ENCODE data around the gene SFI1.
"Not testable (repeated sequence)": the region's sequence is repeated elsewhere in the genome, so short reads cannot be mapped to it uniquely, and the experiment has no call there.

The SFI1 gene

DNA sequence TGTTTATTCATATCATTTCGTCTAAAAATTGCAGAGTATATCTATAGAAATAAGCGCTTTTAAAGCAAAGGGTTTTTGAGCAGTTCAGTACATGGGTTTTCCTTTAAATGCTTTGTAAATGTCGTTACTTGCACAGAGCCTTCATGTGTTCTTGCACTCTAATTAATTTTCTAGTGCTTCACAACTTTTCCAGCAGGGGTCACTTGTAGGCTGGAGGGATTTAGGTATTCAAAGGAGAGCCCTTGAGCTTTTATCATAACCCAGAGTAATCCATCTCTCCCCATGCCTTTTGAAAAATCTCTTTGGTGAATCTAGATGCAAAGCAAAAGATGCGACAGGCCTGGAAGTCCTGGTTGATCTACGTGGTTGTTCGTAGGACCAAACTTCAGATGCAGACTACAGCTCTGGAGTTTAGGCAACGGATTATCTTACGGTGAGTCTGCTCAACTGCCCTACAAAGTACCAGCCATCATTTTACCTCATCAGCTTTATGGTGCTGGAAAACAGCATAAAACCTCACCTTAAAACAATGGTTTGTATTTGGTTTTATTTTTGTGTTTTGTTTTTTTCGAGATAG lies 60.4 kb downstream of the SFI1 start:
- DNase-seq: peak; percentile 33

DNA sequence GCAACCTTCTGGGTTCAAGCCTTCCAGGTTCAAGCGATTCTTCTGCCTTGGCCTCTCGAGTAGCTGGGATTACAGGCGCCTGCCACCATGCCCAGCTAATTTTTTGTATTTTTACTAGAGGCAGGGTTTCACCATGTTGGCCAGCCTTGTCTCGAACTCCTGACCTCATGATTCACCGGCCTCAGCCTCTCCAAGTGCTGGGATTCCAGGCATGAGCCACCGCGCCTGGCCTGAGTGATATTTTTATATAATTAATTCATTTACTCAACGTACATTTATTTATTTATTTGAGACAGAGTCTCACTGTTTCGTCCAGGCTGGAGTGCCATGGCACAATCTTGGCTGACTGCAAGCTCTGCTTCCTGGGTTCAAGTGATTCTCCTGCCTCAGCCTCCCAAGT lies 62.2 kb downstream of the SFI1 start:
- DNase-seq: not testable (repeated sequence)

DNA sequence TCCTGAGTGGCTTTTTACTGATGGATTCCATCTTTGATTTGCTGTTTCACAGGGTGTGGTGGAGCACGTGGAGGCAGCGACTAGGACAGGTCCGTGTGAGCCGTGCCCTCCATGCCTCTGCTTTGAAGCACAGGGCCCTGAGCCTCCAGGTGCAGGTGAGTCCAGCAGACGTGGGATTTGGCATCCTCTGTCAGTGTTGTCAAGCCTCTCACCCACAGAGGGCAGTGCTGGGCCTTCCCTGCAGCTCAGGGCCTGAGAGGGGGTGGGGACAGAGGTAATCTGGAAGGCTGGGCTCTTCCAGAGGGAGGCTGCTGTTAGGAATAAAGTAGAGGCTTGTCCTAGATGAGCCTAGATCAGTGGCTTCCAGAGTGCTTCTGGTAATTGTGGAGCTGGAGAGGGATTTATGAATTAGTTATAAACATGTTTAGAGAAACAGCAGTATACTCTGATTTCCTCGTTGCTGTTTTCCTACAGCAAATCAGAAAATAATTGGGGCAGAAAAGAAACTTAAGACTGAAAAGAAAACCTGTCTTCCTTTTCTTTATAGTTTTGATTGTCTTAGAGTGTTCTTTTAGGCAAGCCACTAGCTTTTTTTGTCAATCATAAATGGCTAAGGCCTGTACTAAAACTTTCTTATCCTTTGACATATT lies 65.0 kb downstream of the SFI1 start:
- DNase-seq: peak; percentile 74

DNA sequence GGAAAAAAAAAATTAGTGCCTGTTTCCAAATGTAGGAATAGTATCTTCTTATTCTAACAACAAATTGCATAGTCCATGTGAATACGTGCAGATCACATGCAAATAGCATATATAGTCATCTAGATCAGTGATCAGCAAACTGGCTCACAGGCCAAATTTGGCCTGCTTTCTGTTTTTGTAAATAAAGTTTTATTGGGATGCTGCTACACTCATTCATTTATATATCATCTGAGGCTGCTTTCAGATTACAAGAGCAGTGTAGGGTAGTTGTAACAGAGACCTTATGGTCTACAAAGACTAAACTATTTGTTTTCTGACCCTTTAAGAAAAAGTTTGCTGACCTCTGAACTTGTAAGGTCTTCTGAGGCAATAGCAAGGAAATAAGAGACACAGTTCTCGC lies 65.6 kb downstream of the SFI1 start:
- no peak for DNase-seq

DNA sequence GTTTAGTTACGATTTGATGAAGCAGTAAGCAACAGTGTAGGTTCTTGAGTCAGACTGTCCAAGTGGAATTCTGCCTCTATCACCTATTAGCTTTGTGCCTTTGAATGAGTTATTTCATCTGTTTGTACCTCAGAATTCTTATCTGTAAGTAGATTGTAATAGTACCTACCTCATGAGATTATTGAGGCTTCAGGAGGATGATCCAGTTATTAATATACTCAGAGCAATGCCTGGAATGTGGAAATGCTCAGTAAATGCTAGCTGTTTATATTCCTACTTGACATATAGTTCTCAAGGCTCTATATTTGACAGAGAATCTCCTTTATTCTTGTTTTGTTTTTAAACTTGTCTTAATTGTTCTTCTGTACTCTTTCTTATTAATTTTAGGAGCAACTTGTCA lies 70.1 kb downstream of the SFI1 start:
- DNase-seq: no peak

DNA sequence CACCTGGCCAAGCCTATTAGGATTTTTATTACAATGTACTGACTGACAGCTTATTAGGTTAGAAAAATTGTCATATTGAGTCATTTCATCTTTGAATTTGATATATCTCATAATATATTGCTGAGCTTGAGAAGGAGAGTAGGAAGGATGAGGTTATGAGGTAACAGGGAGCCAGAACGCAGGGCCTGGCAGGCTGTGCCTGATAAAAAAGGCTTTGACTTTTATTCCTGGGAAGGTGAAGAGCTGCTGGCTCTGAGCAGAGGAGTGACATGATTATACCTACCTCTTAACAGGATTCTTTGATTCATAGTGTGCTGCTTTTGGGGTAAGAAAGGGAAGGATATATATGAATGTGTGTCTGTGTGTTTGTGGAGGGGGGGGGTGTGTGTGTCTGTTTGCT lies 70.9 kb downstream of the SFI1 start:
- no peak for DNase-seq

DNA sequence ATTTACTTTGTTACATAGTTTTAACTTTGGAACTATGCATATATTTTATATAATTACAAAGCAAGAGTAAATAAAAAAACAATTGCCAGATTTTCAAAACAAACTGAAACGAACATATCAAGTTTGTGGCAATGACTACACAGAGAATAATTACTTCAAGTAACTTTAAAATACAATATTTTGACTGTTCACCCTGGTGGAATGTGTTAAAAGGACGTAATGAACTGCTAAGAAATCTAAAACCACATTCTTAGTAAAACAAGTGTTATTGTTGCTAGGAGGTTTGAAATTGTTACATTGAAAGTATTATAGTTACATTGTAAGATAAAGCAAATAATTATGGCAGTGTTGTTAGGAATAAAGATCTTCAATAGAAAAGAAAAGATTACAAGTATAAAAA lies 71.4 kb downstream of the SFI1 start:
- DNase-seq: no peak

DNA sequence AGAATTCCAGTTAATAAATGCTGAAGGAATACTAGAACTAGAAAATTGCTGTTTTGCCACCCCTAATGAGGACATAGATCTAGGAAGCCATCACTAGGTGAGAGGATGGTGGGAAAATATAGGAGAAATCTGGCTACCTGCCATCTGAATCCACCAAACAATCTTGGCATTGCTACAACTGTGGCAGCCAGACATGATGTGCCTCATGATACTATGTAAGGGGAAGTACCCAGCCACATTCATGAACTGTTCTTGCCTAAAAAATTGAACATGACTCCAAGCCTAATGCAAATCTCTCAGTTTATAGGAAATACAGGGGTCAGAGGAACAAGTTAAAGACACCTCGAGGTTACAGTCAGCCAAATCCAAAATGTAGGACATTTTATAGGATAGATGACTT lies 72.8 kb downstream of the SFI1 start:
- DNase-seq: no peak

DNA sequence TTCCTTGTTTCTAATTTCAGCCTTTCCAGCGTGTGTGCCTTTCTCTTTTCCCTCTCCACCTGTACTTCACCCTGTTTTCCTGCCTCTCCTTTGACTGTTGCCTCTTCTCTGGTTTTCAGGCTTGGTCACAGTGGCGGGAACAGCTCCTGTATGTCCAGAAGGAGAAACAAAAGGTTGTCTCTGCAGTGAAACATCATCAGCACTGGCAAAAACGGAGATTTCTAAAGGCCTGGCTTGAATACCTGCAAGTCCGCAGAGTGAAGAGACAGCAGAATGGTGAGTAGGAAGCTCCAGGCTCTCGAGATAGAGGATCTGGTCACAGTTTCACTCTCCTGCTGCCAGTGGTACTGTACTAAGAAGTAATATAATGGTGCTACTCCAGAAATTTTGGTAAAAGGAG lies 76.6 kb downstream of the SFI1 start:
- DNase-seq: no peak

DNA sequence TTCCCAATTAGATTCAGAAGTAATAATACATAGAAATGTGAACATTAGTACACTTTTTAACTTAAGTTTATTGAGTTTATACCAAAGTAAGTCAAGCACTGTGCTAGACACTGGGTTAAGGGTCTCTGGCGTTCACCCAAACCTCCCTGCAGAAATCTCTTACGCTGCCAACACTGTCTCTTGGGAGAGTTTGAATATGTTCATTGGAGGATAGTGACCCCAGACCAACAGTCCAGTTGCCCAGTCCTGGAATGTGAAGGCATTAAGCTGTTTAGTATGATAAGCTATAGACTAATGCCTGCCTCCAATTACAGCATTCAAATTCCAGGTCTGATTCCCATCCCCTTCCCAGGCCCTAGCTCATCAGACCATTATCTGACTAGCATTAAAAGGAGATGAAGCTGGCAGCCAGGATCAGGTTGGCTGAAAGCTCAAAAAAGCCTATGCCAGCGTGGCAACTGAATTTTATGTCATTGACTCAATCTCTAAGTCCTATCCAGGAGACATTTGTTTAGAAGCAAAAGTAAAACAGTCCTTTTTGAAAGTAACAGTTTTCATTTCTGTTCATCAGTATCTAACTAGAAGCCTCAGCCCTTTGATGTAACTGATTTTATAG lies 77.8 kb downstream of the SFI1 start:
- DNase-seq: no peak

DNA sequence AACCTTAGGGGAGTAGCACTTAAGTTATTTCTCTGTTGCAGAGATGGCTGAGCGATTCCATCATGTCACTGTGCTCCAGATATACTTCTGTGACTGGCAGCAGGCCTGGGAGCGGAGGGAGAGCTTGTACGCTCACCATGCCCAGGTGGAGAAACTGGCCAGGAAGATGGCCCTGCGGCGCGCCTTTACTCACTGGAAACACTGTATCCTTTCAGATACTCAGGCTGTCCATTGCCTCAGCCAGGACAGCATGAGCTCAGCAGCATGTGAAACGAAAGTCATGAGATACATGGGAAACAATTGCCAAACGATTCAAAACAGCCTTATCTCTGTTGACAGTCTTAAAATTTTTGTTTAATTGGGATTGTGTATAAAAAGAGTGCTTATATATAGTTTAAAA lies 78.9 kb downstream of the SFI1 start:
- DNase-seq: no peak

DNA sequence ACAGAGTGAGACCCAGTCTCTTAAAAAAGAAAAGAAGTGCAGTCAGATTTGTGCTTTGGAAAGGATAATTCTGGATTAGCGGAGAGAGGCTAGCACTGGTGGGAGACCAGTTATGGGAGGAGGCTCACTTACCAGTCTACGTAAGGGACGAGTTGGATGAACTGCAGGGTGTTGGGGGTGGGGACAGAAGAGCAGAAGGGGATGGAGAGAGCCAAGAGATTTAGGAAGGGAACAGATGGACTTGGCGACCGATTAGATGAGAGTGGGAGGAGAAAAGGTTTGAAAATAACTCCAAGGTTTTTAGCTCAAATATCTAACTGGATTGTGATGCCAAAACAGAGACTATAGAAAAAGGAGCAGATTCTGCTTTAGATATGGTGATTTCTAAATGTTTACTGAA lies 81.4 kb downstream of the SFI1 start:
- no peak for DNase-seq

DNA sequence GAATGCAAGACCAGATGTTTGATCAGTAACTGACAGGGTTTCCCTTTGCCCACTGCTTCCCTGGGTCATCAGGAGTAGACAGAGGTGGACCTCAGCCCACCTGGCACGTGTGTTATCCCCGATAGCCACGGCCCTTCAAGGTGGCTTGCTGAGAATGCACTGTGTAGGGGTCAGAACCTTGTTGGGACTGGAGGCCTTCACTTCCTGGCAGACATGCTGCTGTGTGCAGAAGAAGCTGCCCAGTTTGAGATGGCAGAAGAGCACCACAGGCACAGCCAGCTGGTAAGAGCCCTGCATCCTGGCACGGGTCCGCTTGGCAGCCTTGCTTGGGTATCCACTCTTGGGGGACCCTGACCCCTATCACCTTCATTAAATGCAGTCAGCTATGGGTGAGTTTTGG lies 81.8 kb downstream of the SFI1 start:
- DNase-seq: no peak

DNA sequence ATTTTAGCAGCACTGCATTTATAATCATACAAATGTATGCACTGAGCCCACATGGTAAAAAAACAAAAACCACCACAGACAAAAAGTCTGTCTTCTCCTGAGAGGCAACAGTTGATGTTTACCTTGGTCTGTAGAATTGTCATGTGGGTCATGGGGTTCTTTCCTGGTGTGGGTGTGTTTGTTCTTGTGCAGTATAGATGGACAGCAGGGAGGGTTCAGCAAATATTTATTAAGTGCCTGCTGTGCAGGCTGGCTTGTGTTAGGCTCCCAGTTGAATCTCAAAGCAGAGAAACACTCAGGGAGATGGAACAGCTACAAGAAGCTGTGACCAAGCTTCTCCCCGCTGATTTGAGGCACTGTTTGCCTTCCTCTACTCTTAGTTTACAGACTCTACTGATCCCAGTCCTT lies 83.5 kb downstream of the SFI1 start:
- DNase-seq: no peak

DNA sequence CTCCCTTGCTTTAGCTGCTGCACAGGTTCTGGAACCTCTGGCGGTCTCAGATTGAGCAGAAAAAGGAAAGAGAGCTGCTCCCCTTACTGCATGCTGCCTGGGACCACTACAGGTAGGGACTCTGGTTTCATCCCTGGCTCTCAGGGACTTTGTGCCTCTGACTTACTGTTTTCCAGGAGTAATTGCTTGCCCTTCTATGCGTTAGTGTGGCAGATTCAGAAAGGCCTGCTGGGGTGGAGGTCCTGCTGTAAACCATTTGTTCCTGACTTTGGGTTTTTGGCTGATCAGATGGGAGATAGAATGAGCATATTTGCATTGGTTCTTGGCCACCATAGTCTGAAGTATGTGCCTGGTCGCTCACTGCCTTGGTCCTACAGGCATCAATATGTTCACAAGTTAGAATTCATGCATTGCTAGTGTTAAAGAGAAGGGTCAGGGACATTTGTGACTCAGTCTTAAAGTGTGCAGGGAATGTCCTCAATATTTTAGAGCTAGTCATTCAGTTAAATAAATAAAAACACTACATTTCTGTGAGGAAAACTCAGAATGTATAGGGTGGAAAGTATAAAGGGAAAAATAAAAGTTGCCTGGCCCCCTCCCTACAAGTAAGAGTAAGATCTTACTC lies 87.6 kb downstream of the SFI1 start:
- peak; percentile 59 for DNase-seq

DNA sequence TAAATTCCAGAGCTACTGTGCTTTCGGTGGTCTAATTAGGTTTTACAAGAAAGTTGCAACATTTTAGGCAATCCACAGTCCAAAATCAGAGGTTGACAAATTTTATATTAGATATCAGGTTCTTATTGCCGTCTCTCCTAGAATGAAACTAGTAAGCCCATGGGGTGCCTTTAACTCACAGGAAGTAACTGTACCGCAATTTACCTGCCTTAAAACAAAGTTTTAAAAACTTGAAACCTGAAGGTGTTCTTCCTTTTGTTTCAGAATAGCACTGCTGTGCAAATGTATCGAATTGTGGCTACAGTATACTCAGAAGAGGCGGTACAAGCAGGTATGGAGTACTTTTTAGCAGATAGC lies 88.4 kb downstream of the SFI1 start:
- no peak for DNase-seq

DNA sequence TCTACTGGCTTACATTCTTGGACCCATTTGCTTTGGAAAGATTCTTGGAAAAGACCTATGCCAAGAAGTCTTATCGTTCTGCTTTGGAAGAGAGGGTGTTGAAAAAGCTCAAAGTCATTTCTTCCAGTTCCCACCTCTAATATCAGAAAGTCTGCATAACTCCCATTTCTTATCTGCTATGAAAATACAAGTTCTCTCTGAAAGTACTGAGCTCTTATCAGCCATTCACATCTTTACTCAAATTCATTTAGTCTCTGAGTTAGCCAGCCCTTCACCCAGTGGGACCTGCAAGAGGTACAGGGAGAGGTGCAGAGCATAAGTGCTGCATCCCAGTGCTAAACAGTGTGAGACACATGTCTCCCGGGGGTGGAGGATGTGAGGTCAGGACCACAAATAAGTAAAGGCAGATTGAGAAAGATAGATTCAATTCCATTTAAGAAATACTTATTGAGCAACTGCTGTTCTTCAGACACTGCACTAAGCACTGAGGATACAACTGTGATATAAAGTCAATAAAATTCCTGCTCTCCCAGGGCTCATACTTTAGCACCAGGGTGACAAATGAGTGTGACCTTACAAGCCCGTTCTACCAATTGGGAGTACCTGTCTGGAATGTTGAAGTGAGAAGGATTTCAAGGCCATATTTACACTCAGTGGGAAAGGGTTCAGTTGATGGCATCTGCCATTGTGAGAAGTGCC lies 89.0 kb downstream of the SFI1 start:
- DNase-seq: peak; percentile 17

DNA sequence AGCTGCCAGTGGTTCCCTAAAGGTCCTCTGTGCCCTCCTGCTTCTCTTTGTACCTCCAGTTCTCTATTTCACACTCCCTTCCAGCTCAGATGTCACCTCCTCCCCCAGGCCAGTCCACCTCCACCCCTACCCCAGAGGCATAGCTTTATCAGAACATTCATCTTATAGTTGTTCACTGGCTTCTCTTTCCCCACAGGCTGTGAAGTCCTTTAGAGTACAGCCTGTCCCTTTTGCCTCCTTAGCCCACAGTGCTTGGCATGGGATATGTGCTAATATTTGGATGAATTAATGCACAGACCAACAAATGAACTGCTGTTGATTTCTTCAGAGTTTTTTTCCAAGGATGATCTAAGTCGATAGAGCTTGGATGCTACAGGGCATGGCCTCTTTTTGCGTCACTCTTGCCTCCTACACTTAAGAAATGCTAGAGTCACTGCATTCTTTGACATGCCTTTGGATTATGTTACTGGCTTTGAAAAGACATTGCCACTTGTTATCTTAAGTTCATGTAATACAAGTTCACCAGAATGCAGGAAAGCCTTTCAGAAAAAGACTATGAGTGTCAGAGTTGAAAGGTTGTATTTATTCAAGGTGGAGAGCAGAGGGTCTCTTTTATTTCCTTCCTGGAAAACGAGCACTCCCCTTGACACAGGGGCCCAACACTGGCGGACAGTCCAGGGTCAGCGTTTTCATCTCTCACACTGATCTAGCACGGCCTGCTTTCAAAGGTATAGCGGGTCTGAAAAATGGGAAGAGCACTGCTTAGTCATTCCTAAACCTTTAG lies 90.0 kb downstream of the SFI1 start:
- no peak for DNase-seq

DNA sequence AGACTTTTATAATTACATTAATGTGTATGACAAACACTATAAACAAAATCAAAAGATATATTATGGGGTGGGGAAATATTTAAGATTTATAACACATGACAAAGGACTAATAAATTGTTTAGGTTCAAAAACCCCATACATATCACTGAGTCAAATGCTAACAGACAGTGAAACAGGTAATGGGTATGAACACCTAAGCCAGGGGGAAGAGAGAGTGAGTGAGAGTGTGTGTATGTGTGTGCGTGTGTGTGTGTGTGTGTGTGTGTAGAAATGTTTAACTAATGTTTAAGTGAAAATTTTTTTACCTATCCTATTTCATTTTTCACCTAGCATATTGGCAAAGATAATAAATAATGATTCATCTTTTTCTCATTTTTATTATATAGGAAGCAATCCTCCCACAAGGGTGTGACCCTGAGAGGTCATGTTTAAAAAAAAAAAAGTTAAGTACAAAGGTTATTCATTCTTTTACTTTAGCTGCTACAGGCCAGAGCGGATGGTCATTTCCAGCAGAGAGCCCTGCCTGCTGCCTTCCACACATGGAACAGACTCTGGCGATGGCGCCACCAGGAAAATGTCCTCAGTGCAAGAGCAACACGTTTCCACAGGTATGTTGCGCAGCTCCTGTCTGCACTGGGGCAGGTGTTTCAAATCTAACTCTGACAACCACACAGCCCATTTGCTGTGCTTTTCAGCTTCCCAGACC lies 92.8 kb downstream of the SFI1 start:
- DNase-seq: no peak

DNA sequence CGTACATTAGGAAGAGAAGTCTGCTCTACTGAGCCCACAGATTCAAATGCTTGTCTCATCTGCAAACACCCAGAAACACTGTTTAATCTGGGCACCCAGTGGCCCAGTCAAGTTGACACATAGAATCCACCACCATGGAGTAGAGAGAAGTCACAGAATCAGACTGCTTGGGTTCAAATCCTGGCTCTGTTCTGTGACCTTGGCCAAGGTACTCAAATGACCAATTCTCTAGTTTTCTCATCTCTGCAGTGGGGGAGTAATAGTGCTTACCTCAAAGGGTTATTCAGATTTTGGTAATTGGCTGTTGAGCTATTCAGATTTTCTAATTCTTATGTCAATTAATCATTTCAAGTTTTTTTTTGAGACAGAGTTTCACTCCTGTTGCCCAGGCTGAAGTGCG lies 93.8 kb downstream of the SFI1 start:
- DNase-seq: not testable (repeated sequence)

DNA sequence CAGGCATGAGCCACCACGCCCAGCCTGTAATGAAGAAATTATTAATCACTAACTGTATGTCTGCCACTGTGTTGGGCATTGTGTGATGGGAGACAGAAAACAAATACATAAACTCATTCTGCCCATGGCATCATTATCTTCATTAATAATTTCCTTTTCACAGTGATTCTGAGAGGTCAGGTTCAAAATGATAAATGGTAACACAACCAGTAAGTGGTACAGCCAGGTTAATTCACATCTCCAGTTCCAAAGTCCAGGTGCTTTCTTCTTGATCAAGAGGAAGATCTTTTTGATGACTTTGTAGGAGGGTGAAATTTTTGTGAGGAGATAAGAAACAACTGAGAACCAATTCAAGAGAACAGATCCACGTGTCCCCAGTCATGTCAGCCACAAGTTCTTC lies 98.9 kb downstream of the SFI1 start:
- no peak for DNase-seq
